A673 (cell line): ENCODE results near the gene LDLRAD3.

ENCODE experiments used
- CTCF ChIP-seq: fragments of 300-800, 200-600 bp; sonication (generic); conservative IDR thresholded peaks from 2 replicates; pipeline ENCODE4 v1.5.1; 2017; ENCODE audit warnings: low read depth, mild to moderate bottlenecking, antibody characterized with exemption, low read length, moderate library complexity, mixed read lengths
- EZH2 ChIP-seq: fragments of 200-600 bp; sonication (generic); IDR thresholded peaks from 2 replicates; pipeline ENCODE4 v1.6.1; 2017; ENCODE audit warnings: borderline replicate concordance, low read depth, mild to moderate bottlenecking, mixed read lengths, antibody characterized with exemption, low read length; ENCODE audit not compliant: poor library complexity, severe bottlenecking

GRCh38 chr11:36101466-36101865, 157.6 kb downstream of the LDLRAD3 start:
- no peak for TF ChIP-seq CTCF
- no peak for TF ChIP-seq EZH2
